Neural progenitor cell (in vitro differentiated cells): ENCODE results near the gene FTH1. TPM values are rescaled to one million over a fixed set of nuclear protein-coding genes. Genes with fewer than 3 reads are reported as not detected.
A peak's percentile ranks its signal among the peaks of the same experiment; 100 is the strongest.

Source experiments
- DNase-seq: peaks from one replicate; pipeline ENCODE4 v3.0.0-alpha.2; 2016; ENCODE audit warnings: low spot score
- H2AFZ ChIP-seq: fragments of 200-600 bp; sonication (generic); replicated peaks from 2 replicates; pipeline ENCODE4 v1.6.1; 2016; ENCODE audit warnings: antibody characterized with exemption
- H3F3A ChIP-seq: fragments of 200-600 bp; sonication (generic); 2 replicates; pipeline ENCODE4 v1.6.1; 2016; ENCODE audit warnings: antibody characterized with exemption, low read depth
- H3K27ac ChIP-seq: fragments of 200-600 bp; sonication (generic); 2 replicates; pipeline ENCODE4 v1.5.1; 2016; ENCODE audit warnings: mild to moderate bottlenecking
- H3K27me3 ChIP-seq: fragments of 200-600 bp; sonication (generic); 2 replicates; pipeline ENCODE4 v1.6.1; 2016; ENCODE audit warnings: mild to moderate bottlenecking, moderate library complexity
- H3K36me3 ChIP-seq: fragments of 200-600 bp; sonication (generic); 2 replicates; pipeline ENCODE4 v1.5.1; 2016
- H3K4me1 ChIP-seq: fragments of 200-600 bp; sonication (generic); 2 replicates; pipeline ENCODE4 v1.6.1; 2016; ENCODE audit warnings: mixed run types
- H3K4me2 ChIP-seq: fragments of 200-600 bp; sonication (generic); 2 replicates; pipeline ENCODE4 v1.6.1; 2016
- H3K4me3 ChIP-seq: fragments of 200-600 bp; sonication (generic); 2 replicates; pipeline ENCODE4 v1.5.1; 2016
- H3K79me2 ChIP-seq: fragments of 200-600 bp; sonication (generic); 2 replicates; pipeline ENCODE4 v1.6.1; 2016; ENCODE audit warnings: low read depth
- H3K9ac ChIP-seq: fragments of 200-600 bp; sonication (generic); 2 replicates; pipeline ENCODE4 v1.6.1; 2016
- H3K9me3 ChIP-seq: fragments of 200-600 bp; sonication (generic); 2 replicates; pipeline ENCODE4 v1.5.1; 2016; ENCODE audit warnings: low read depth
- H4K20me1 ChIP-seq: fragments of 200-600 bp; sonication (generic); 2 replicates; pipeline ENCODE4 v1.6.1; 2016; ENCODE audit warnings: low read depth
- H3K27ac Mint-ChIP-seq: 3 replicates; pipeline ENCODE4 v1.8.0; 2021; ENCODE audit warnings: mixed read lengths
- H3K27me3 Mint-ChIP-seq: 2 replicates; pipeline ENCODE4 v1.8.0; 2022; ENCODE audit warnings: low read depth, mild to moderate bottlenecking, inconsistent platforms, moderate library complexity, mixed read lengths; ENCODE audit not compliant: insufficient read depth
- H3K36me3 Mint-ChIP-seq: 3 replicates; pipeline ENCODE4 v1.8.0; 2021; ENCODE audit warnings: mixed read lengths
- H3K4me1 Mint-ChIP-seq: 3 replicates; pipeline ENCODE4 v1.8.0; 2021; ENCODE audit warnings: mixed read lengths
- H3K4me3 Mint-ChIP-seq: 3 replicates; pipeline ENCODE4 v1.8.0; 2021; ENCODE audit warnings: mild to moderate bottlenecking, moderate library complexity, mixed read lengths
- H3K9me3 Mint-ChIP-seq: 3 replicates; pipeline ENCODE4 v1.8.0; 2020; ENCODE audit warnings: mixed read lengths
- CTCF ChIP-seq: fragments of 200-600 bp; sonication (generic); IDR thresholded peaks from 2 replicates; pipeline ENCODE4 v1.5.1; 2017; ENCODE audit warnings: antibody characterized with exemption, mild to moderate bottlenecking
- EZH2 ChIP-seq: fragments of 200-600 bp; sonication (generic); IDR thresholded peaks from 2 replicates; pipeline ENCODE4 v1.6.1; 2017; ENCODE audit warnings: antibody characterized with exemption, mild to moderate bottlenecking, moderate library complexity
- EZH2phosphoT487 ChIP-seq: fragments of 200-600 bp; sonication (generic); IDR thresholded peaks from 2 replicates; pipeline ENCODE4 v1.6.1; 2017; ENCODE audit warnings: antibody characterized with exemption
- total RNA-seq: library from RNA; depleted of rRNA; stranded (reverse); fragments of >200 nt; gene quantifications from 2 replicates; pipeline ENCODE4 v1.2.3, GENCODE V29; 2015; ENCODE audit warnings: low replicate concordance

Gene FTH1
- total RNA-seq, 1 donor from 2014 or later, result 846 TPM

- Histone ChIP-seq H3F3A (no peaks in the 10 kb centered on the region), H3K27ac (no peak overlapping the region), H3K4me3 (no peak overlapping the region), H3K36me3 (no peaks in the 10 kb centered on the region), H3K27me3 (no peaks in the 10 kb centered on the region), H3K9ac (no peak overlapping the region), H3K9me3 (no peaks in the 10 kb centered on the region), H3K4me2 (no peak overlapping the region), H2AFZ (no peak overlapping the region), H3K79me2 (no peaks in the 10 kb centered on the region), H4K20me1 (no peaks in the 10 kb centered on the region), H3K4me1 (peaks cover 8% of the 10 kb centered on the region)
- peaks cover 14% of the 10 kb centered on the region for H3K27me3 Mint-ChIP-seq
- TF ChIP-seq CTCF (no peak), EZH2 (no peak), EZH2phosphoT487 (no peak)
- H3K4me3 Mint-ChIP-seq, result no peak overlapping the region
- H3K27ac Mint-ChIP-seq, result no peak overlapping the region
- peaks cover 20% of the 10 kb centered on the region for H3K9me3 Mint-ChIP-seq
- H3K4me1 Mint-ChIP-seq, result peaks cover 11% of the 10 kb centered on the region
- peaks cover 2% of the 10 kb centered on the region for H3K36me3 Mint-ChIP-seq
- DNase-seq, result no peak
Observed at GRCh38 chr11:61983419-61983818, 16.0 kb upstream of the FTH1 start.

- Histone ChIP-seq H3K9me3 (no peaks in the 10 kb centered on the region), H2AFZ (peak overlapping the region; percentile 22), H3K9ac (no peak overlapping the region), H3K27me3 (no peaks in the 10 kb centered on the region), H3K79me2 (no peaks in the 10 kb centered on the region), H3K36me3 (no peaks in the 10 kb centered on the region), H3K27ac (no peak overlapping the region), H3K4me1 (peaks cover 8% of the 10 kb centered on the region), H4K20me1 (no peaks in the 10 kb centered on the region), H3K4me3 (no peak overlapping the region), H3F3A (no peaks in the 10 kb centered on the region), H3K4me2 (peak overlapping the region; percentile 12)
- Mint-ChIP-seq H3K4me3 (no peak overlapping the region), H3K36me3 (no peaks in the 10 kb centered on the region), H3K27me3 (peaks cover 16% of the 10 kb centered on the region), H3K27ac (no peak overlapping the region), H3K9me3 (peaks cover 4% of the 10 kb centered on the region), H3K4me1 (peaks cover 11% of the 10 kb centered on the region)
- DNase-seq, result no peak
- TF ChIP-seq EZH2 (no peak), EZH2phosphoT487 (no peak), CTCF (no peak)
Observed at GRCh38 chr11:61980783-61981541, 13.5 kb upstream of the FTH1 start.

GRCh38 chr11:61978703-61979661 is 11.5 kb upstream of the FTH1 start:
- no peak overlapping the region for H3K4me3 Mint-ChIP-seq
- TF ChIP-seq EZH2phosphoT487 (no peak), EZH2 (no peak), CTCF (no peak)
- H2AFZ ChIP-seq, result no peak overlapping the region
- H3K9me3 Mint-ChIP-seq, result no peaks in the 10 kb centered on the region
- H3K4me3 ChIP-seq, result no peak overlapping the region
- H3K79me2 ChIP-seq, result no peaks in the 10 kb centered on the region
- H3K27me3 ChIP-seq, result no peaks in the 10 kb centered on the region
- H3F3A ChIP-seq, result no peaks in the 10 kb centered on the region
- H3K4me1 ChIP-seq, result peaks cover 8% of the 10 kb centered on the region
- H3K27me3 Mint-ChIP-seq, result peaks cover 14% of the 10 kb centered on the region
- H3K36me3 ChIP-seq, result no peaks in the 10 kb centered on the region
- H3K4me2 ChIP-seq, result no peak overlapping the region
- H3K27ac Mint-ChIP-seq, result peak overlapping the region; percentile 54
- H3K9me3 ChIP-seq, result no peaks in the 10 kb centered on the region
- DNase-seq, result no peak
- peaks cover 12% of the 10 kb centered on the region for H3K4me1 Mint-ChIP-seq
- no peak overlapping the region for H3K9ac ChIP-seq
- H4K20me1 ChIP-seq, result no peaks in the 10 kb centered on the region
- H3K36me3 Mint-ChIP-seq, result no peaks in the 10 kb centered on the region
- H3K27ac ChIP-seq, result no peak overlapping the region
